GM23248 (cell line): ENCODE data around the gene RHOD. TPM values are rescaled to one million over a fixed set of nuclear protein-coding genes. Genes with fewer than 3 reads are reported as not detected.
A peak's percentile ranks its signal among the peaks of the same experiment; 100 is the strongest.

ENCODE experiments used
- DNase-seq: peaks from one replicate; pipeline ENCODE4 v3.0.0-alpha.2; 2015
- H2AFZ ChIP-seq: fragments of 200-600 bp; sonication (generic); 2 replicates; pipeline ENCODE4 v1.6.1; 2016; ENCODE audit warnings: antibody characterized with exemption
- H3F3A ChIP-seq: fragments of 200-600 bp; sonication (generic); 2 replicates; pipeline ENCODE4 v1.6.1; 2016; ENCODE audit warnings: mild to moderate bottlenecking, antibody characterized with exemption, mixed run types; ENCODE audit not compliant: insufficient read depth
- H3K27ac ChIP-seq: fragments of 200-600 bp; sonication (generic); 2 replicates; pipeline ENCODE4 v1.5.1; 2016; ENCODE audit warnings: mild to moderate bottlenecking
- H3K27me3 ChIP-seq: fragments of 200-600 bp; sonication (generic); replicated peaks from 2 replicates; pipeline ENCODE4 v1.6.1; 2016; ENCODE audit warnings: mild to moderate bottlenecking; ENCODE audit not compliant: insufficient read depth
- H3K36me3 ChIP-seq: fragments of 200-600 bp; sonication (generic); 2 replicates; pipeline ENCODE4 v1.6.1; 2016; ENCODE audit warnings: low read depth, mild to moderate bottlenecking
- H3K4me1 ChIP-seq: fragments of 200-600 bp; sonication (generic); 2 replicates; pipeline ENCODE4 v1.6.1; 2016; ENCODE audit warnings: mild to moderate bottlenecking; ENCODE audit not compliant: insufficient read depth
- H3K4me2 ChIP-seq: fragments of 200-600 bp; sonication (generic); one replicate; pipeline ENCODE4 v1.6.1; 2016; ENCODE audit warnings: mild to moderate bottlenecking; ENCODE audit not compliant: unreplicated experiment
- H3K4me3 ChIP-seq: fragments of 200-600 bp; sonication (generic); 2 replicates; pipeline ENCODE4 v1.5.1; 2016; ENCODE audit warnings: mild to moderate bottlenecking
- H3K79me2 ChIP-seq: fragments of 200-600 bp; sonication (generic); 2 replicates; pipeline ENCODE4 v1.6.1; 2016; ENCODE audit warnings: mild to moderate bottlenecking; ENCODE audit not compliant: insufficient read depth
- H3K9ac ChIP-seq: fragments of 200-600 bp; sonication (generic); 2 replicates; pipeline ENCODE4 v1.6.1; 2016; ENCODE audit warnings: mild to moderate bottlenecking
- H3K9me2 ChIP-seq: fragments of 200-600 bp; sonication (generic); 2 replicates; pipeline ENCODE4 v1.6.1; 2016; ENCODE audit warnings: mixed run types, mild to moderate bottlenecking, moderate library complexity; ENCODE audit not compliant: insufficient read depth
- H3K9me3 ChIP-seq: fragments of 200-600 bp; sonication (generic); one replicate; pipeline ENCODE4 v1.6.1; 2017; ENCODE audit warnings: low read depth
- H4K20me1 ChIP-seq: fragments of 200-600 bp; sonication (generic); 2 replicates; pipeline ENCODE4 v1.6.0; 2016; ENCODE audit not compliant: insufficient read depth
- EZH2 ChIP-seq: fragments of 200-600 bp; sonication (generic); IDR thresholded peaks from 2 replicates; pipeline ENCODE4 v1.6.1; 2018; ENCODE audit warnings: antibody characterized with exemption, mild to moderate bottlenecking; ENCODE audit not compliant: insufficient read depth, poor library complexity, severe bottlenecking
- EZH2phosphoT487 ChIP-seq: fragments of 200-600 bp; sonication (generic); IDR thresholded peaks from 2 replicates; pipeline ENCODE4 v1.6.1; 2018; ENCODE audit warnings: antibody characterized with exemption, moderate library complexity, mild to moderate bottlenecking, low read depth; ENCODE audit not compliant: insufficient read depth
- WGBS, 2 experiments: methylation state at CpG; one replicate each; pipeline ENCODE4 v1.1.6; 2015 to 2017; ENCODE audit warnings: low lambda C conversion rate in 2 of 2, low coverage in 1 of 2; ENCODE audit errors: missing lambda C conversion rate in 2 of 2; 5-methylcytosine and 5-hydroxymethylcytosine counted together
- in situ Hi-C: fragments of 300-500 bp; cut with MboI; formaldehyde crosslinking; loops from 2 replicates; pipeline ENCODE4 v1.15.0; 2020
- polyA plus RNA-seq: library from polyadenylated mRNA; unstranded; fragments of >200 nt; fragmentation: Nextera tagmentation; extraction: Ambion mirVana; gene quantifications from 2 replicates; pipeline ENCODE4 v1.2.1, GENCODE V29; 2016
- total RNA-seq: library from RNA; depleted of rRNA; stranded (reverse); fragments of >200 nt; shearing (Covaris generic); gene quantifications from 2 replicates; pipeline ENCODE4 v1.2.3, GENCODE V29; 2014

The RHOD gene
- total and polyA plus RNA-seq, 2 experiments from 2014 or later: 28.7 to 32.3 TPM

GRCh38 chr11:67041602-67042001, 15.0 kb upstream of the RHOD start:
- no peak for DNase-seq
- TF ChIP-seq EZH2 (no peak), EZH2phosphoT487 (no peak)
- Histone ChIP-seq H3K79me2 (no peaks in the 10 kb centered on the region), H4K20me1 (no peaks in the 10 kb centered on the region), H2AFZ (no peak overlapping the region), H3K9me3 (no peaks in the 10 kb centered on the region), H3K27ac (no peak overlapping the region), H3K36me3 (no peaks in the 10 kb centered on the region), H3K9ac (no peak overlapping the region), H3K4me2 (no peak overlapping the region), H3K4me3 (no peak overlapping the region), H3K27me3 (no peaks in the 10 kb centered on the region), H3F3A (no peaks in the 10 kb centered on the region; the same call in none of the 2 replicates), H3K4me1 (no peaks in the 10 kb centered on the region), H3K9me2 (no peaks in the 10 kb centered on the region)
- 94 to 97% methylated on average over 3 of the region's 3 CpGs for WGBS, 2 experiments
- in situ Hi-C loops: no loop called here

- no peaks in the 10 kb centered on the region for H3K27me3 ChIP-seq
- WGBS, 2 experiments: 93% methylated on average over 18 of the region's 18 CpGs
- no peak overlapping the region for H2AFZ ChIP-seq
- no peak overlapping the region for H3K4me2 ChIP-seq
- no peaks in the 10 kb centered on the region for H3K9me3 ChIP-seq
- H3K36me3 ChIP-seq: no peaks in the 10 kb centered on the region
- H3K79me2 ChIP-seq: no peaks in the 10 kb centered on the region
- no peak overlapping the region for H3K4me3 ChIP-seq
- in situ Hi-C loops: no loop called here
- H3F3A ChIP-seq: no peaks in the 10 kb centered on the region; the same call in 1 of the 2 replicates
- H3K9ac ChIP-seq: no peak overlapping the region
- H3K9me2 ChIP-seq: no peaks in the 10 kb centered on the region
- H3K4me1 ChIP-seq: no peaks in the 10 kb centered on the region
- DNase-seq: no peak
- TF ChIP-seq EZH2phosphoT487: no peak
- TF ChIP-seq EZH2: no peak
- no peak overlapping the region for H3K27ac ChIP-seq
- H4K20me1 ChIP-seq: no peaks in the 10 kb centered on the region
These were observed 12.9 kb upstream of the RHOD start for GRCh38 chr11:67043572-67044349.

- Histone ChIP-seq H3K79me2 (no peaks in the 10 kb centered on the region), H3K4me2 (no peak overlapping the region)
- TF ChIP-seq EZH2 (no peak), EZH2phosphoT487 (no peak)
These were observed 12.2 kb upstream of the RHOD start for GRCh38 chr11:67044496-67044895.

DNA sequence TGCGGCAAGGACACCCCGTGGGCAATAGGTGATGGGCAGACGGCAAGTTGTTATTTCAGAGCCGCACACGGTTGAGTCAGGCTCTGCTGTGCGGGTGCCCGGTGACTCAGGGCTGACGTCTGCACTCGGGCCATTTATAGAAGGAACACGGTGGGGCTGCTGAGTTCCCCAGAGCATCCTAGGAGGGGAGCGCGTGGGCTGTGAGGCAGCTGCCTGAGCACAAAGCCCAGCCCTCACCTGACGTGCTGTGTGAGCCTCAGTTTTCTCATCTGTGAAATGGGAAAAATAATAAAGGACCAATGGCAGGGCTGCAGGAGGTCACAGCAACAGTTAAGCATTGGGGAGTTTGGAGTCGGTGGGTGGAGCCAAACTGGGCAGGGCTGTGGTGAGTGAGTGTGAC, 11.3 kb upstream of the RHOD start:
- Histone ChIP-seq H3K79me2 (no peaks in the 10 kb centered on the region), H2AFZ (no peak overlapping the region), H3K9me2 (no peaks in the 10 kb centered on the region), H3K9me3 (no peaks in the 10 kb centered on the region), H3K27ac (no peak overlapping the region), H3K4me3 (no peak overlapping the region), H4K20me1 (no peaks in the 10 kb centered on the region), H3K4me2 (no peak overlapping the region), H3K36me3 (no peaks in the 10 kb centered on the region), H3K4me1 (no peaks in the 10 kb centered on the region), H3K9ac (no peak overlapping the region), H3F3A (no peaks in the 10 kb centered on the region; the same call in 1 of the 2 replicates), H3K27me3 (no peaks in the 10 kb centered on the region)
- in situ Hi-C loops: no loop called here
- no peak for TF ChIP-seq EZH2phosphoT487
- TF ChIP-seq EZH2: no peak
- 22 to 31% methylated on average over 7 to 14 of the region's 14 CpGs for WGBS, 2 experiments
- DNase-seq: peak; percentile 95

More at GRCh38 chr11:67044496-67044895, 12.2 kb upstream of the RHOD start:
- WGBS, 2 experiments: 77 to 79% methylated on average over 14 of the region's 14 CpGs
- Histone ChIP-seq H3K4me3 (no peak overlapping the region), H3F3A (no peaks in the 10 kb centered on the region; the same call in 1 of the 2 replicates), H2AFZ (no peak overlapping the region), H3K4me1 (no peaks in the 10 kb centered on the region), H3K9me3 (no peaks in the 10 kb centered on the region), H3K36me3 (no peaks in the 10 kb centered on the region), H3K9ac (no peak overlapping the region), H3K27ac (no peak overlapping the region), H3K27me3 (no peaks in the 10 kb centered on the region), H3K9me2 (no peaks in the 10 kb centered on the region), H4K20me1 (no peaks in the 10 kb centered on the region)
- in situ Hi-C loops: no loop called here
- DNase-seq: no peak
